HepG2 (cell line): Measurements from ENCODE around the gene RPRD1A. TPM values are rescaled to one million over a fixed set of nuclear protein-coding genes. Genes with fewer than 3 reads are reported as not detected.
"Not testable (repeated sequence)": the region's sequence is repeated elsewhere in the genome, so short reads cannot be mapped to it uniquely, and the experiment has no call there.

Experiments
- ATAC-seq: fragments of 200-7000 bp; cut with Tn5 transposase; 3 replicates; pipeline ENCODE4 v1.9.1; 2020; ENCODE audit warnings: mild to moderate bottlenecking, moderate library complexity
- BruUV-seq: library from RNA; stranded (reverse); fragments of 400-500 nt; replicated peaks from 2 replicates; lab custom pipeline; 2021; lab: Mats Ljungman, UMichigan
- CTCF ChIA-PET: fragments of 300-600 bp; formaldehyde crosslinking; extraction: SDS; loops from one replicate; lab custom pipeline; 2021; ENCODE audit warnings: low total read pairs, inconsistent platforms, low intra/inter-chr PET ratio; lab: Yijun Ruan, JAX
- POLR2A ChIA-PET: fragments of 350-600 bp; sonication (Branson Sonifier 250); formaldehyde crosslinking; loops from one replicate; lab custom pipeline; 2020; ENCODE audit warnings: antibody characterized with exemption, inconsistent platforms; lab: Yijun Ruan, JAX
- DNase-seq: peaks from one replicate; pipeline ENCODE4 v3.0.0-alpha.2; 2015; ENCODE audit warnings: low spot score
- FAIRE-seq: peaks from 3 replicates; lab custom pipeline; 2011; peaks lifted over from hg19 to GRCh38; lab: Jason Lieb, UNC
- H2AFZ ChIP-seq: one replicate; pipeline ENCODE4 v1.6.1; 2011; ENCODE audit warnings: low read length, inconsistent platforms
- H3K27ac ChIP-seq: fragments of 300-600 bp; 3 replicates; pipeline ENCODE4 v1.8.0; 2011; ENCODE audit warnings: mixed run types, mild to moderate bottlenecking, mixed read lengths, low read length, inconsistent platforms; ENCODE audit not compliant: insufficient read depth; ENCODE audit errors: extremely low read length
- H3K27me3 ChIP-seq, 2 experiments: fragments of 200-600 bp in 1 of 2; 2 replicates in 1 of 2; 3 replicates in 1 of 2; pipeline versions ENCODE4 v1.6.0 to v1.8.0; 2011; ENCODE audit warnings: low read length in 2 of 2, mild to moderate bottlenecking in 2 of 2, moderate library complexity in 2 of 2, inconsistent platforms in 1 of 2; ENCODE audit not compliant: insufficient read depth in 2 of 2, control insufficient read depth in 1 of 2
- H3K36me3 ChIP-seq, 2 experiments: fragments of 200-600 bp in 1 of 2; replicated peaks in 1 of 2; 2 replicates in 1 of 2; 3 replicates in 1 of 2; pipeline versions ENCODE4 v1.5.1 to v1.8.0; 2011; ENCODE audit warnings: low read length in 2 of 2, inconsistent platforms in 1 of 2; ENCODE audit not compliant: insufficient read depth in 2 of 2, control insufficient read depth in 1 of 2
- H3K4me1 ChIP-seq: 2 replicates; pipeline ENCODE4 v1.5.1; 2012; ENCODE audit warnings: low read length, inconsistent platforms; ENCODE audit not compliant: insufficient read depth
- H3K4me2 ChIP-seq: 2 replicates; pipeline ENCODE4 v1.6.0; 2011; ENCODE audit warnings: low read depth, low read length, inconsistent platforms
- H3K4me3 ChIP-seq, 3 experiments: fragments of 200-600 bp in 1 of 3; sonication (generic), shearing (Covaris generic) in 1 of 3; replicated peaks in 1 of 3; 2 replicates each; pipeline ENCODE4 v1.5.1; 2011 to 2016; ENCODE audit warnings: low read length in 3 of 3, inconsistent platforms in 2 of 3, low read depth in 2 of 3, mild to moderate bottlenecking in 2 of 3, control low read depth in 1 of 3, mixed read lengths in 1 of 3; ENCODE audit not compliant: insufficient read depth in 1 of 3
- H3K79me2 ChIP-seq: one replicate; pipeline ENCODE4 v1.6.1; 2011; ENCODE audit warnings: low read length, inconsistent platforms; ENCODE audit not compliant: insufficient read depth
- H3K9ac ChIP-seq: 2 replicates; pipeline ENCODE4 v1.6.0; 2011; ENCODE audit warnings: mild to moderate bottlenecking, low read depth, low read length, inconsistent platforms; ENCODE audit not compliant: insufficient read depth
- H3K9me3 ChIP-seq: 2 replicates; pipeline ENCODE4 v1.5.1; 2012; ENCODE audit warnings: mild to moderate bottlenecking, low read length
- H4K20me1 ChIP-seq: 2 replicates; pipeline ENCODE4 v1.6.0; 2011; ENCODE audit warnings: inconsistent platforms, mild to moderate bottlenecking, low read length, moderate library complexity; ENCODE audit not compliant: insufficient read depth
- KMT2A ChIP-seq: sonication (generic); formaldehyde crosslinking; IDR thresholded peaks from 2 replicates; pipeline ENCODE4 v1.4.0; 2020; ENCODE audit warnings: missing genetic modification reagents
- NFYC ChIP-seq: IDR thresholded peaks from 2 replicates; pipeline ENCODE4 v1.6.1; 2016; ENCODE audit warnings: missing genetic modification reagents, missing compliant biosample characterization
- RBFOX2 ChIP-seq: fragments of 200-400 bp; formaldehyde crosslinking; IDR thresholded peaks from 2 replicates; pipeline ENCODE4 v1.6.1; 2017; ENCODE audit warnings: low read depth, mild to moderate bottlenecking, low read length
- SRSF1 ChIP-seq: fragments of 200-400 bp; formaldehyde crosslinking; optimal IDR thresholded peaks from 2 replicates; pipeline ENCODE3; 2017; ENCODE audit warnings: mild to moderate bottlenecking, low read depth, low read length, moderate library complexity
- ZBTB38 ChIP-seq: sonication (generic); formaldehyde crosslinking; IDR thresholded peaks from 2 replicates; pipeline ENCODE4 v1.5.1; 2020; ENCODE audit warnings: mild to moderate bottlenecking, missing genetic modification reagents
- ZBTB4 ChIP-seq: sonication (generic); formaldehyde crosslinking; IDR thresholded peaks from 2 replicates; pipeline ENCODE4 v1.4.0; 2020; ENCODE audit warnings: missing genetic modification reagents, mild to moderate bottlenecking, borderline replicate concordance
- ZNF687 ChIP-seq: sonication (generic); formaldehyde crosslinking; IDR thresholded peaks from 2 replicates; pipeline ENCODE4 v1.5.1; 2020; ENCODE audit warnings: mild to moderate bottlenecking, missing genetic modification reagents, moderate library complexity
- WGBS: methylation state at CpG from one replicate; pipeline ENCODE4 v1.1.6; 2017; ENCODE audit warnings: low lambda C conversion rate; 5-methylcytosine and 5-hydroxymethylcytosine counted together
- in situ Hi-C: cut with HindIII; loops from 2 replicates; pipeline ENCODE4 v1.10.0; 2017; ENCODE audit warnings: low pct_unique_long_range_greater_than_20kb; ENCODE audit not compliant: extremely low pct_ligation_motif_present
- intact Hi-C: fragments of 100-400 bp; cut with micrococcal nuclease; formaldehyde crosslinking; loops from one replicate; pipeline ENCODE4 v1.10.0; 2022; ENCODE audit not compliant: unreplicated experiment
- polyA plus RNA-seq, 8 experiments: library from polyadenylated mRNA; depleted of rRNA in 3 of 8; stranded (reverse) in 7 of 8; unstranded in 1 of 8; fragments of >200 nt; fragmentation: Illumina TruSeq in 4 of 8; extraction: Trizol in 4 of 8; gene quantifications; 2 replicates each; pipeline versions ENCODE4 v1.2.1 to v1.2.3, GENCODE V29; 2011 to 2016; ENCODE audit warnings: low read depth in 4 of 8, missing spikeins in 1 of 8, mixed read lengths in 1 of 8; ENCODE audit not compliant: insufficient read depth in 1 of 8
- total RNA-seq, 5 experiments: library from RNA; depleted of rRNA; stranded (reverse); fragments of >200 nt; fragmentation: Illumina TruSeq; extraction: Trizol; gene quantifications; 2 replicates each; pipeline ENCODE4 v1.2.3, GENCODE V29; 2016; ENCODE audit warnings: low read depth in 1 of 5

Gene RPRD1A
- total and polyA plus RNA-seq, 2 of the 13 experiments (the other 11 are each of a cell fraction or from before 2014, with no cell fraction given), result 42.5 to 78.2 TPM

- BruUV-seq, CTCF ChIA-PET, H3K9me3 ChIP-seq, intact Hi-C loops, H3K27me3 ChIP-seq, DNase-seq, in situ Hi-C loops, H3K36me3 ChIP-seq, FAIRE-seq, H3K4me3 ChIP-seq, ATAC-seq, H2AFZ ChIP-seq: not testable (repeated sequence)
- TF ChIP-seq ZBTB38 (CRISPR knock-in tag) (peak; percentile 69; the same call in 1 of the 2 replicates), ZBTB4 (CRISPR knock-in tag) (peak; percentile 22; the same call in 1 of the 2 replicates)
- 91% methylated on average over 9 of the region's 9 CpGs for WGBS
- Histone ChIP-seq H4K20me1 (peaks cover 28% of the 10 kb centered on the region), H3K4me1 (peaks cover 47% of the 10 kb centered on the region), H3K79me2 (peaks cover 74% of the 10 kb centered on the region), H3K9ac (peak overlapping the region; percentile 28), H3K4me2 (peak overlapping the region; percentile 91), H3K27ac (peak overlapping the region; percentile 89)
- POLR2A ChIA-PET, result interaction anchor here (2.1 kb wide), 1 partner anchor 92 kb away, joined by 5 read pairs; the partner anchor contains the start of gene RMP24
These were observed 2.6 kb downstream of the RPRD1A start for GRCh38 chr18:36064809-36065079.

- WGBS, result 98% methylated on average over 29 of the region's 31 CpGs
- H3K9me3 ChIP-seq, result no peaks in the 10 kb centered on the region
- peak overlapping the region; percentile 89 for H3K27ac ChIP-seq
- H3K9ac ChIP-seq, result peak overlapping the region; percentile 28
- ATAC-seq (no peak), FAIRE-seq (no peak), DNase-seq (no peak)
- no peak overlapping the region; a peak in 1 of 6 replicates for H3K4me3 ChIP-seq
- no peaks in the 10 kb centered on the region; a peak in 1 of 5 replicates for H3K27me3 ChIP-seq
- H3K4me1 ChIP-seq, result peaks cover 47% of the 10 kb centered on the region
- POLR2A ChIA-PET, result interaction anchor here (2.1 kb wide), 1 partner anchor 91 kb away, joined by 5 read pairs; the partner anchor contains the start of gene RMP24
- H3K36me3 ChIP-seq, result no peaks in the 10 kb centered on the region
- peaks cover 80% of the 10 kb centered on the region for H3K79me2 ChIP-seq
- in situ Hi-C loops, result no loop called here
- CTCF ChIA-PET, result no interaction called here
- no peak overlapping the region for H2AFZ ChIP-seq
- no TSS peak for BruUV-seq
- intact Hi-C loops, result no loop called here
- peak overlapping the region; percentile 91 for H3K4me2 ChIP-seq
- peaks cover 28% of the 10 kb centered on the region for H4K20me1 ChIP-seq
- TF ChIP-seq SRSF1 (no peak), ZNF687 (CRISPR knock-in tag) (peak; percentile 12; the same call in 1 of the 2 replicates), RBFOX2 (0 out of 2 replicates have a peak, but pooled peaks have one; percentile 22), KMT2A (no peak), NFYC (CRISPR knock-in tag) (peak; percentile 67)
These were observed 3.1 kb downstream of the RPRD1A start for GRCh38 chr18:36064027-36064808.
